HS-27A (cell line): ENCODE results near the gene PDCD1.
"Not testable (repeated sequence)": the region's sequence is repeated elsewhere in the genome, so short reads cannot be mapped to it uniquely, and the experiment has no call there.

Experiments
- DNase-seq: peaks from one replicate; pipeline ENCODE4 v3.0.0-alpha.2; 2012; ENCODE audit warnings: low read depth, missing footprints

PDCD1 gene

GRCh38 chr2:241858206-241859016, at the start of gene PDCD1:
Gene PDCD1, minus strand, starts transcription at chr2:241858894. Its CDS starts 56 bp downstream, at chr2:241858838.
- DNase-seq, result no peak

- not testable (repeated sequence) for DNase-seq
These were observed 49.1 kb upstream of the PDCD1 start for GRCh38 chr2:241907831-241908230.

- DNase-seq, result no peak
These were observed 48.3 kb upstream of the PDCD1 start for GRCh38 chr2:241906826-241907570.

- DNase-seq, result not testable (repeated sequence)
These were observed 47.7 kb upstream of the PDCD1 start for GRCh38 chr2:241906378-241906770.

- no peak for DNase-seq
These were observed 47.2 kb upstream of the PDCD1 start for GRCh38 chr2:241905716-241906377.

- no peak for DNase-seq
These were observed 46.4 kb upstream of the PDCD1 start for GRCh38 chr2:241904791-241905710.

GRCh38 chr2:241904011-241904718, 45.5 kb upstream of the PDCD1 start:
- no peak for DNase-seq

- DNase-seq, result no peak
These were observed 44.7 kb upstream of the PDCD1 start for GRCh38 chr2:241903121-241904010.

- DNase-seq, result no peak
These were observed 43.8 kb upstream of the PDCD1 start for GRCh38 chr2:241902357-241902991.

- DNase-seq, result no peak
These were observed 43.0 kb upstream of the PDCD1 start for GRCh38 chr2:241901500-241902351.

- DNase-seq, result no peak
These were observed 42.3 kb upstream of the PDCD1 start for GRCh38 chr2:241901018-241901380.

GRCh38 chr2:241900251-241901017, 41.7 kb upstream of the PDCD1 start:
- DNase-seq, result no peak

GRCh38 chr2:241898463-241899270, 40.0 kb upstream of the PDCD1 start:
- DNase-seq, result no peak

GRCh38 chr2:241897231-241897916, 38.7 kb upstream of the PDCD1 start:
- DNase-seq, result no peak

GRCh38 chr2:241896746-241897201, 38.1 kb upstream of the PDCD1 start:
- no peak for DNase-seq
